HepG2 (cell line): Measurements from ENCODE around the gene CARHSP1. TPM values are rescaled to one million over a fixed set of nuclear protein-coding genes. Genes with fewer than 3 reads are reported as not detected.
A peak's percentile ranks its signal among the peaks of the same experiment; 100 is the strongest.

Experiments
- CAMTA2 ChIP-seq: sonication (generic); formaldehyde crosslinking; IDR thresholded peaks from 2 replicates; pipeline ENCODE4 v1.4.0; 2020; ENCODE audit warnings: mild to moderate bottlenecking, missing genetic modification reagents, borderline replicate concordance
- FOXO1 ChIP-seq: sonication (generic); formaldehyde crosslinking; IDR thresholded peaks from 2 replicates; pipeline ENCODE4 v1.4.0; 2020; ENCODE audit warnings: missing genetic modification reagents
- JUND ChIP-seq: sonication (generic); formaldehyde crosslinking; IDR thresholded peaks from 2 replicates; pipeline ENCODE4 v1.8.0; 2022; ENCODE audit warnings: mild to moderate bottlenecking, missing genetic modification reagents
- SNAPC2 ChIP-seq: sonication (generic); formaldehyde crosslinking; IDR thresholded peaks from 2 replicates; pipeline ENCODE4 v1.8.1; 2022; ENCODE audit warnings: mild to moderate bottlenecking, missing genetic modification reagents
- SP1 ChIP-seq, 2 experiments: fragments of 450-650 bp in 1 of 2; sonication (generic) in 1 of 2; formaldehyde crosslinking in 1 of 2; IDR thresholded peaks; 2 replicates each; pipeline versions ENCODE4 v1.4.0 to v1.6.1; 2016 to 2020; ENCODE audit warnings: missing genetic modification reagents in 1 of 2
- SP2 ChIP-seq: sonication (generic); formaldehyde crosslinking; IDR thresholded peaks from 2 replicates; pipeline ENCODE4 v1.5.1; 2020; ENCODE audit warnings: mild to moderate bottlenecking, missing genetic modification reagents
- ZMYM3 ChIP-seq: sonication (generic); formaldehyde crosslinking; IDR thresholded peaks from 2 replicates; pipeline ENCODE4 v1.5.1; 2020; ENCODE audit warnings: mild to moderate bottlenecking, missing genetic modification reagents
- ZNF12 ChIP-seq: sonication (generic); formaldehyde crosslinking; IDR thresholded peaks from 2 replicates; pipeline ENCODE4 v1.5.0; 2020; ENCODE audit warnings: missing genetic modification reagents
- ZNF383 ChIP-seq: sonication (generic); formaldehyde crosslinking; IDR thresholded peaks from 2 replicates; pipeline ENCODE4 v1.4.0; 2020; ENCODE audit warnings: missing genetic modification reagents, mild to moderate bottlenecking, borderline replicate concordance
- ZNF547 ChIP-seq: sonication (generic); formaldehyde crosslinking; IDR thresholded peaks from 2 replicates; pipeline ENCODE4 v1.5.1; 2020; ENCODE audit warnings: mild to moderate bottlenecking, missing genetic modification reagents
- ZNF615 ChIP-seq: sonication (generic); formaldehyde crosslinking; IDR thresholded peaks from 2 replicates; pipeline ENCODE4 v1.5.0; 2020; ENCODE audit warnings: mild to moderate bottlenecking, missing genetic modification reagents, borderline replicate concordance
- ZNF766 ChIP-seq: sonication (generic); formaldehyde crosslinking; IDR thresholded peaks from 2 replicates; pipeline ENCODE4 v1.5.0; 2020; ENCODE audit warnings: missing genetic modification reagents, borderline replicate concordance
- ZNF773 ChIP-seq: sonication (generic); formaldehyde crosslinking; IDR thresholded peaks from 2 replicates; pipeline ENCODE4 v1.4.0; 2020; ENCODE audit warnings: missing genetic modification reagents, borderline replicate concordance
- polyA plus RNA-seq, 8 experiments: library from polyadenylated mRNA; depleted of rRNA in 3 of 8; stranded (reverse) in 7 of 8; unstranded in 1 of 8; fragments of >200 nt; fragmentation: Illumina TruSeq in 4 of 8; extraction: Trizol in 4 of 8; gene quantifications; 2 replicates each; pipeline versions ENCODE4 v1.2.1 to v1.2.3, GENCODE V29; 2011 to 2016; ENCODE audit warnings: low read depth in 4 of 8, missing spikeins in 1 of 8, mixed read lengths in 1 of 8; ENCODE audit not compliant: insufficient read depth in 1 of 8
- total RNA-seq, 5 experiments: library from RNA; depleted of rRNA; stranded (reverse); fragments of >200 nt; fragmentation: Illumina TruSeq; extraction: Trizol; gene quantifications; 2 replicates each; pipeline ENCODE4 v1.2.3, GENCODE V29; 2016; ENCODE audit warnings: low read depth in 1 of 5
- TF ChIP-seq, protein P1 (sequence below): sonication (generic); formaldehyde crosslinking; IDR thresholded peaks from 2 replicates; pipeline ENCODE4 v1.4.0; 2020; ENCODE audit warnings: missing genetic modification reagents
- TF ChIP-seq, protein P2 (sequence below): sonication (generic); formaldehyde crosslinking; IDR thresholded peaks from 2 replicates; pipeline ENCODE4 v1.5.0; 2020; ENCODE audit warnings: mild to moderate bottlenecking, missing genetic modification reagents, borderline replicate concordance
- TF ChIP-seq, protein P3 (sequence below): sonication (generic); formaldehyde crosslinking; IDR thresholded peaks from 2 replicates; pipeline ENCODE4 v1.8.1; 2023; ENCODE audit warnings: mild to moderate bottlenecking, missing genetic modification reagents

The CARHSP1 gene
- total and polyA plus RNA-seq, 2 of the 13 experiments (the other 11 are each of a cell fraction or from before 2014, with no cell fraction given): 173 to 345 TPM

DNA sequence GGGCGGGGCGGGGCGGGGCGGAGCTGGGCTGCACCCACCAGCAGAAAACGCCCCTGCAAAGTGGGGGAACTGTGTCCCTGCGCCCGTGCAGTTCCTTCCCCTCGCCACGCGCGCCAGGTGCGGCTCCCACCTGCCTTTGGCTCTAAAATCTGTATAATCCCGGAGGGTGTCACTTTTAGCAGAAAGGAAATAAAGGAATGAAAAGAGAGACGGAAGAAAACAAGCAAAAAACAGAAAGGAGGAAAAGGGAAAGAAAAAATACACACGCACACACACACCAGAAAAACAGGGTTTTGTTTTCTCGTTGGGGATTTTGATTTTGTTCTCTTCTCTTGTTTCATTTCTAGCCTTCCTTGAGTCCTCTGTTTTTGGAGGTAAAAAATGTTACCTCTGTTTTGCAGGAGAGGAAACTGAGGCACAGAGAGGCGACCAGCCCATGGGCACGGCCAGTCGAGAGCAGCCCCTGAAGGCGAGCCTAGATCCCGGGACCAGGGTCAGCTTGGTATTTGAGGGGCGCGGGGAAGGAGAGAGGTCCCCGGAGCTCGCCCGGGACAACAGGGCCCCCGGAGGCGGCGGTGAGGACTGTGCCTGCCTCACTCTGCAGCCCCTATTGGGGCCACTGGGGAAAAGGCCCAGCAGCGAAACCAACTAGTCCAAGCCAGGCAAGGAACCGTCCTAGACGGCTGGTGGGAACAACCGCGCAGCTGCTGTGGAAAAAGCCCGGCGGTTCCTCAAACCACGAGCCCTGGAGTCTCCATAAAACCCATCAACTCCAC is 594 bp upstream of the CARHSP1 start (continued):
- TF ChIP-seq JUND (CRISPR knock-in tag) (no peak), ZNF615 (CRISPR knock-in tag) (0 out of 2 replicates have a peak, but pooled peaks have one; percentile 13), FOXO1 (CRISPR knock-in tag) (no peak), SP2 (CRISPR knock-in tag) (peak; percentile 25; the same call in 1 of the 2 replicates), ZNF766 (CRISPR knock-in tag) (peak; percentile 25; the same call in 1 of the 2 replicates), SP1 (IDR thresholded peaks at IDR 0.05) (no peak), SP1 (CRISPR knock-in tag; IDR thresholded peaks at IDR 0.05) (peak; percentile 90), SNAPC2 (CRISPR knock-in tag) (no peak), ZNF547 (CRISPR knock-in tag) (peak; percentile 23; the same call in 1 of the 2 replicates), ZNF12 (no peak), ZNF773 (peak; percentile 66; the same call in 1 of the 2 replicates), CAMTA2 (CRISPR knock-in tag) (no peak), ZNF383 (CRISPR knock-in tag) (peak; percentile 34; the same call in 1 of the 2 replicates), ZMYM3 (peak; percentile 11; the same call in 1 of the 2 replicates)
- TF ChIP-seq, protein P1, sequence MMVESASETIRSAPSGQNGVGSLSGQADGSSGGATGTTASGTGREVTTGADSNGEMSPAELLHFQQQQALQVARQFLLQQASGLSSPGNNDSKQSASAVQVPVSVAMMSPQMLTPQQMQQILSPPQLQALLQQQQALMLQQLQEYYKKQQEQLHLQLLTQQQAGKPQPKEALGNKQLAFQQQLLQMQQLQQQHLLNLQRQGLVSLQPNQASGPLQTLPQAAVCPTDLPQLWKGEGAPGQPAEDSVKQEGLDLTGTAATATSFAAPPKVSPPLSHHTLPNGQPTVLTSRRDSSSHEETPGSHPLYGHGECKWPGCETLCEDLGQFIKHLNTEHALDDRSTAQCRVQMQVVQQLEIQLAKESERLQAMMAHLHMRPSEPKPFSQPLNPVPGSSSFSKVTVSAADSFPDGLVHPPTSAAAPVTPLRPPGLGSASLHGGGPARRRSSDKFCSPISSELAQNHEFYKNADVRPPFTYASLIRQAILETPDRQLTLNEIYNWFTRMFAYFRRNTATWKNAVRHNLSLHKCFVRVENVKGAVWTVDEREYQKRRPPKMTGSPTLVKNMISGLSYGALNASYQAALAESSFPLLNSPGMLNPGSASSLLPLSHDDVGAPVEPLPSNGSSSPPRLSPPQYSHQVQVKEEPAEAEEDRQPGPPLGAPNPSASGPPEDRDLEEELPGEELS (CRISPR knock-in tag): no peak
- TF ChIP-seq, protein P2, sequence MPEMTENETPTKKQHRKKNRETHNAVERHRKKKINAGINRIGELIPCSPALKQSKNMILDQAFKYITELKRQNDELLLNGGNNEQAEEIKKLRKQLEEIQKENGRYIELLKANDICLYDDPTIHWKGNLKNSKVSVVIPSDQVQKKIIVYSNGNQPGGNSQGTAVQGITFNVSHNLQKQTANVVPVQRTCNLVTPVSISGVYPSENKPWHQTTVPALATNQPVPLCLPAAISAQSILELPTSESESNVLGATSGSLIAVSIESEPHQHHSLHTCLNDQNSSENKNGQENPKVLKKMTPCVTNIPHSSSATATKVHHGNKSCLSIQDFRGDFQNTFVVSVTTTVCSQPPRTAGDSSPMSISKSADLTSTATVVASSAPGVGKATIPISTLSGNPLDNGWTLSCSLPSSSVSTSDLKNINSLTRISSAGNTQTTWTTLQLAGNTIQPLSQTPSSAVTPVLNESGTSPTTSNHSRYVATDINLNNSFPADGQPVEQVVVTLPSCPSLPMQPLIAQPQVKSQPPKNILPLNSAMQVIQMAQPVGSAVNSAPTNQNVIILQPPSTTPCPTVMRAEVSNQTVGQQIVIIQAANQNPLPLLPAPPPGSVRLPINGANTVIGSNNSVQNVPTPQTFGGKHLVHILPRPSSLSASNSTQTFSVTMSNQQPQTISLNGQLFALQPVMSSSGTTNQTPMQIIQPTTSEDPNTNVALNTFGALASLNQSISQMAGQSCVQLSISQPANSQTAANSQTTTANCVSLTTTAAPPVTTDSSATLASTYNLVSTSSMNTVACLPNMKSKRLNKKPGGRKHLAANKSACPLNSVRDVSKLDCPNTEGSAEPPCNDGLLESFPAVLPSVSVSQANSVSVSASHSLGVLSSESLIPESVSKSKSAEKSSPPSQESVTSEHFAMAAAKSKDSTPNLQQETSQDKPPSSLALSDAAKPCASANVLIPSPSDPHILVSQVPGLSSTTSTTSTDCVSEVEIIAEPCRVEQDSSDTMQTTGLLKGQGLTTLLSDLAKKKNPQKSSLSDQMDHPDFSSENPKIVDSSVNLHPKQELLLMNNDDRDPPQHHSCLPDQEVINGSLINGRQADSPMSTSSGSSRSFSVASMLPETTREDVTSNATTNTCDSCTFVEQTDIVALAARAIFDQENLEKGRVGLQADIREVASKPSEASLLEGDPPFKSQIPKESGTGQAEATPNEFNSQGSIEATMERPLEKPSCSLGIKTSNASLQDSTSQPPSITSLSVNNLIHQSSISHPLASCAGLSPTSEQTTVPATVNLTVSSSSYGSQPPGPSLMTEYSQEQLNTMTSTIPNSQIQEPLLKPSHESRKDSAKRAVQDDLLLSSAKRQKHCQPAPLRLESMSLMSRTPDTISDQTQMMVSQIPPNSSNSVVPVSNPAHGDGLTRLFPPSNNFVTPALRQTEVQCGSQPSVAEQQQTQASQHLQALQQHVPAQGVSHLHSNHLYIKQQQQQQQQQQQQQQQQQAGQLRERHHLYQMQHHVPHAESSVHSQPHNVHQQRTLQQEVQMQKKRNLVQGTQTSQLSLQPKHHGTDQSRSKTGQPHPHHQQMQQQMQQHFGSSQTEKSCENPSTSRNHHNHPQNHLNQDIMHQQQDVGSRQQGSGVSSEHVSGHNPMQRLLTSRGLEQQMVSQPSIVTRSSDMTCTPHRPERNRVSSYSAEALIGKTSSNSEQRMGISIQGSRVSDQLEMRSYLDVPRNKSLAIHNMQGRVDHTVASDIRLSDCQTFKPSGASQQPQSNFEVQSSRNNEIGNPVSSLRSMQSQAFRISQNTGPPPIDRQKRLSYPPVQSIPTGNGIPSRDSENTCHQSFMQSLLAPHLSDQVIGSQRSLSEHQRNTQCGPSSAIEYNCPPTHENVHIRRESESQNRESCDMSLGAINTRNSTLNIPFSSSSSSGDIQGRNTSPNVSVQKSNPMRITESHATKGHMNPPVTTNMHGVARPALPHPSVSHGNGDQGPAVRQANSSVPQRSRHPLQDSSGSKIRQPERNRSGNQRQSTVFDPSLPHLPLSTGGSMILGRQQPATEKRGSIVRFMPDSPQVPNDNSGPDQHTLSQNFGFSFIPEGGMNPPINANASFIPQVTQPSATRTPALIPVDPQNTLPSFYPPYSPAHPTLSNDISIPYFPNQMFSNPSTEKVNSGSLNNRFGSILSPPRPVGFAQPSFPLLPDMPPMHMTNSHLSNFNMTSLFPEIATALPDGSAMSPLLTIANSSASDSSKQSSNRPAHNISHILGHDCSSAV (CRISPR knock-in tag): no peak
- TF ChIP-seq, protein P3, sequence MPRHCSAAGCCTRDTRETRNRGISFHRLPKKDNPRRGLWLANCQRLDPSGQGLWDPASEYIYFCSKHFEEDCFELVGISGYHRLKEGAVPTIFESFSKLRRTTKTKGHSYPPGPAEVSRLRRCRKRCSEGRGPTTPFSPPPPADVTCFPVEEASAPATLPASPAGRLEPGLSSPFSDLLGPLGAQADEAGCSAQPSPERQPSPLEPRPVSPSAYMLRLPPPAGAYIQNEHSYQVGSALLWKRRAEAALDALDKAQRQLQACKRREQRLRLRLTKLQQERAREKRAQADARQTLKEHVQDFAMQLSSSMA: peak; percentile 83; the same call in 1 of the 2 replicates
